Keratinocyte (primary cell): Measurements from ENCODE around the gene ZNF787. TPM values are rescaled to one million over a fixed set of nuclear protein-coding genes. Genes with fewer than 3 reads are reported as not detected.

Experiments
- DNase-seq: peaks from one replicate; pipeline ENCODE4 v3.0.0-alpha.2; 2011; ENCODE audit warnings: low read depth, missing footprints, low spot score
- FAIRE-seq: peaks from 2 replicates; lab custom pipeline; 2011; peaks lifted over from hg19 to GRCh38; lab: Jason Lieb, UNC
- H2AFZ ChIP-seq: 2 replicates; pipeline ENCODE4 v1.6.0; 2012; ENCODE audit warnings: low read length, control low read depth, inconsistent platforms; ENCODE audit not compliant: control insufficient read depth
- H3K27ac ChIP-seq: 2 replicates; pipeline ENCODE4 v1.5.1; 2011; ENCODE audit warnings: low read length; ENCODE audit not compliant: control insufficient read depth, insufficient read depth
- H3K27me3 ChIP-seq: 3 replicates; pipeline ENCODE4 v1.6.0; 2011; ENCODE audit warnings: low read length; ENCODE audit not compliant: control insufficient read depth, insufficient read depth; ENCODE audit errors: extremely low read depth
- H3K36me3 ChIP-seq, 2 experiments: 2 replicates in 1 of 2; 3 replicates in 1 of 2; pipeline ENCODE4 v1.5.1; 2011; ENCODE audit warnings: low read length in 2 of 2, mild to moderate bottlenecking in 1 of 2; ENCODE audit not compliant: control insufficient read depth in 2 of 2, insufficient read depth in 2 of 2; ENCODE audit errors: extremely low read depth in 1 of 2
- H3K4me1 ChIP-seq: 3 replicates; pipeline ENCODE4 v1.5.1; 2011; ENCODE audit warnings: low read length; ENCODE audit not compliant: control insufficient read depth, insufficient read depth; ENCODE audit errors: extremely low read depth
- H3K4me2 ChIP-seq: 3 replicates; pipeline ENCODE4 v1.6.0; 2011; ENCODE audit warnings: low read depth, low read length; ENCODE audit not compliant: control insufficient read depth, insufficient read depth; ENCODE audit errors: extremely low read depth
- H3K4me3 ChIP-seq, 3 experiments: fragments of 200-600 bp in 1 of 3; sonication (generic) in 1 of 3; 2 replicates in 2 of 3; 3 replicates in 1 of 3; pipeline ENCODE4 v1.5.1; 2011 to 2016; ENCODE audit warnings: low read length in 3 of 3, mild to moderate bottlenecking in 3 of 3, control low read depth in 2 of 3, inconsistent platforms in 1 of 3, low read depth in 1 of 3, mixed read lengths in 1 of 3, mixed run types in 1 of 3, moderate library complexity in 1 of 3; ENCODE audit not compliant: control insufficient read depth in 2 of 3, insufficient read depth in 2 of 3; ENCODE audit errors: extremely low read depth in 1 of 3
- H3K79me2 ChIP-seq: 2 replicates; pipeline ENCODE4 v1.6.0; 2012; ENCODE audit warnings: low read length; ENCODE audit not compliant: control insufficient read depth, insufficient read depth
- H3K9ac ChIP-seq: 3 replicates; pipeline ENCODE4 v1.6.0; 2011; ENCODE audit warnings: low read length; ENCODE audit not compliant: control insufficient read depth, insufficient read depth; ENCODE audit errors: extremely low read depth
- H3K9me1 ChIP-seq: 3 replicates; pipeline ENCODE4 v1.6.0; 2011; ENCODE audit warnings: low read length; ENCODE audit not compliant: control insufficient read depth, insufficient read depth; ENCODE audit errors: extremely low read depth
- H3K9me3 ChIP-seq: 2 replicates; pipeline ENCODE4 v1.5.1; 2012; ENCODE audit warnings: low read depth, low read length; ENCODE audit not compliant: control insufficient read depth
- H4K20me1 ChIP-seq: 3 replicates; pipeline ENCODE4 v1.6.0; 2011; ENCODE audit warnings: low read length; ENCODE audit not compliant: control insufficient read depth, insufficient read depth; ENCODE audit errors: extremely low read depth
- EZH2 ChIP-seq: IDR thresholded peaks from one replicate; pipeline ENCODE4 v1.6.1; 2012; ENCODE audit warnings: inconsistent platforms, mild to moderate bottlenecking, low read length, moderate library complexity
- dilution Hi-C: fragments of 300-500 bp; cut with MboI; formaldehyde crosslinking; loops from one replicate; pipeline ENCODE4 v1.7.0; 2020; ENCODE audit warnings: low sequenced_read_pairs; ENCODE audit not compliant: extremely low pct_ligation_motif_present
- polyA plus RNA-seq, 5 experiments: library from polyadenylated mRNA; depleted of rRNA in 3 of 5; stranded (reverse) in 3 of 5; stranded (forward) in 1 of 5; unstranded in 1 of 5; fragments of >200 nt; gene quantifications; 1 replicate in 1 of 5; 2 replicates in 3 of 5; 3 replicates in 1 of 5; pipeline versions ENCODE4 v1.2.1 to v1.2.3, GENCODE V29; 2011 to 2012; ENCODE audit warnings: missing spikeins in 2 of 5, low read depth in 1 of 5, low replicate concordance in 1 of 5
- TF ChIP-seq, protein P1 (sequence below), 3 experiments: IDR thresholded peaks in 1 of 3; conservative IDR thresholded peaks in 1 of 3; optimal IDR thresholded peaks in 1 of 3; 2 replicates in 2 of 3; 3 replicates in 1 of 3; pipeline versions ENCODE3 to v1.5.1; 2011; ENCODE audit warnings: low read length in 3 of 3, mild to moderate bottlenecking in 3 of 3, moderate library complexity in 2 of 3, control low read depth in 1 of 3, inconsistent platforms in 1 of 3; ENCODE audit not compliant: insufficient read depth in 2 of 3; ENCODE audit errors: extremely low read depth in 1 of 3

The ZNF787 gene
- polyA plus RNA-seq, 1 donor (not counting 4 experiments of a cell fraction or from before 2014, with no cell fraction given): 5.6 TPM

DNA sequence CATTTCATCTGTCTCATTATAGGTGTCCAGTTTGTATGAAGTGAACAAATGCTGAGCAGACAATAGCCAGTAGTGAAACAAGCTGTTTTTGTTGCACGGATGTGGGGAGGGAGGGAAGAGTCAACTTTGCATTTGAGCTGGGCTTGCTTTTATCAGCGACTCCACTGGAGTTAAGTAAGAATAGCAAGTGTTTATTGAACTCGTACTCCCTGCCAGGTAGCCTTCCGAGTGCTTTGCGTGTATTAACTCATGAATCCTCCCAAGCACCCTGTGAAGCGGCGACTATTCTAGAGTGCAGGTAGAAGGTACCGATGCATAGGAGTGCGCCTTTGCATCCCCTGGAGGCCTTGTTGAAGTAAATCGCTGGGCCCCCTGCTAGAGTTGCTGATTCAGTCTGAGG, 15.3 kb upstream of the ZNF787 start:
- DNase-seq (no peak), FAIRE-seq (no peak)
- H3K9ac ChIP-seq: no peak overlapping the region
- no peaks in the 10 kb centered on the region for H3K79me2 ChIP-seq
- dilution Hi-C loops: no loop called here
- no peaks in the 10 kb centered on the region for H3K27me3 ChIP-seq
- no peaks in the 10 kb centered on the region for H4K20me1 ChIP-seq
- H3K9me3 ChIP-seq: no peaks in the 10 kb centered on the region
- H3K4me2 ChIP-seq: no peak overlapping the region
- H3K27ac ChIP-seq: no peak overlapping the region
- H3K36me3 ChIP-seq: no peaks in the 10 kb centered on the region
- TF ChIP-seq, protein P1, sequence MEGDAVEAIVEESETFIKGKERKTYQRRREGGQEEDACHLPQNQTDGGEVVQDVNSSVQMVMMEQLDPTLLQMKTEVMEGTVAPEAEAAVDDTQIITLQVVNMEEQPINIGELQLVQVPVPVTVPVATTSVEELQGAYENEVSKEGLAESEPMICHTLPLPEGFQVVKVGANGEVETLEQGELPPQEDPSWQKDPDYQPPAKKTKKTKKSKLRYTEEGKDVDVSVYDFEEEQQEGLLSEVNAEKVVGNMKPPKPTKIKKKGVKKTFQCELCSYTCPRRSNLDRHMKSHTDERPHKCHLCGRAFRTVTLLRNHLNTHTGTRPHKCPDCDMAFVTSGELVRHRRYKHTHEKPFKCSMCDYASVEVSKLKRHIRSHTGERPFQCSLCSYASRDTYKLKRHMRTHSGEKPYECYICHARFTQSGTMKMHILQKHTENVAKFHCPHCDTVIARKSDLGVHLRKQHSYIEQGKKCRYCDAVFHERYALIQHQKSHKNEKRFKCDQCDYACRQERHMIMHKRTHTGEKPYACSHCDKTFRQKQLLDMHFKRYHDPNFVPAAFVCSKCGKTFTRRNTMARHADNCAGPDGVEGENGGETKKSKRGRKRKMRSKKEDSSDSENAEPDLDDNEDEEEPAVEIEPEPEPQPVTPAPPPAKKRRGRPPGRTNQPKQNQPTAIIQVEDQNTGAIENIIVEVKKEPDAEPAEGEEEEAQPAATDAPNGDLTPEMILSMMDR (optimal IDR thresholded peaks at IDR 0.05 in 1 of 3, IDR thresholded peaks at IDR 0.05 in 1 of 3, conservative IDR thresholded peaks at IDR 0.05 in 1 of 3; ENCODE audit: extremely low read depth in 1 of 3, insufficient read depth in 2 of 3, low read length in 3 of 3): no peak
- no peak for TF ChIP-seq EZH2
- peaks cover 18% of the 10 kb centered on the region for H3K4me1 ChIP-seq
- no peak overlapping the region for H2AFZ ChIP-seq
- no peak overlapping the region for H3K4me3 ChIP-seq
- H3K9me1 ChIP-seq: no peaks in the 10 kb centered on the region

DNA sequence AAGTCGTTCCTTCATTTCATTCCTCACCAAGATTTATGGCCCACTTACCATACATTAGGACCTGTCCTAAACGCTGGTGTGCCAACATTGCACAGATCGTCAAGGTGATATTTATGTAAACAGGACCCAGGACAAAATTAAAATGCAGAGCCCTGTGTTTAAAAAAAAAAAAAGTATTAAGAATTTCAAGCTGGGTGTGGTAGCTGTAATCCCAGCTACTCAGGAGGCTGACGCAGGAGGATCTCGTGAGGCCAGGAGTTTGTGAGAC, 13.5 kb upstream of the ZNF787 start:
- Histone ChIP-seq H3K9ac (peak overlapping the region; percentile 6), H3K36me3 (no peaks in the 10 kb centered on the region), H3K4me1 (peaks cover 11% of the 10 kb centered on the region), H3K79me2 (no peaks in the 10 kb centered on the region), H2AFZ (peak overlapping the region; percentile 35), H3K4me3 (no peak overlapping the region), H3K9me1 (no peaks in the 10 kb centered on the region), H3K9me3 (no peaks in the 10 kb centered on the region), H3K27me3 (no peaks in the 10 kb centered on the region), H4K20me1 (no peaks in the 10 kb centered on the region), H3K27ac (peak overlapping the region; percentile 58), H3K4me2 (peak overlapping the region; percentile 20)
- no peak for TF ChIP-seq EZH2
- TF ChIP-seq, protein P1 (optimal IDR thresholded peaks at IDR 0.05 in 1 of 3, IDR thresholded peaks at IDR 0.05 in 1 of 3, conservative IDR thresholded peaks at IDR 0.05 in 1 of 3; ENCODE audit: extremely low read depth in 1 of 3, insufficient read depth in 2 of 3, low read length in 3 of 3): no peak
- dilution Hi-C loops: no loop called here
- no peak for FAIRE-seq
- DNase-seq: no peak
